Measurements from ENCODE around the gene SLC7A11. TPM values are rescaled to one million over a fixed set of nuclear protein-coding genes. Genes with fewer than 3 reads are reported as not detected.

The SLC7A11 gene
- total RNA-seq, 3 donors from 2014 or later = 0.16 to 1.9 (median 1.3) TPM

DNA sequence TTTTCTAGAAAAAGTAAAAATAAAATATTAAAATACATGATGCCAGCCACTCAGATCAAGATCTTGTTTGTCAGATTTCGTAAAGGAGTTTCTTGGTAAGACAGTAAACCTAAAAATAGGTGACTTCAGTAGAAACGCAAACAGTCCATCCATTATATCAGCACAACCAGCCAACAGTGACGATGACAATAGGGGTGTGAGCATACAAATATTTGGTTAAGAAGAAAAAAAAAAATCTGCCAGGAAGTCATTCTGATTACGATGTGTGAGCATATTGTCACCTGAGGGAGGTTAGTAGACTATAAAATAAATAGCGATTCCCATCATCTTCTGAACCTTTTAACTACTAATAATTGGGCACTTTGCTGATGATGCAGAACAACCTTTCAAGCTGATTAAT, 37.6 kb downstream of the SLC7A11 start:
- DNase-seq (ENCODE audit: low spot score in 2 of 2) = no peak
- no peak overlapping the region for H3K27ac ChIP-seq
- no peaks in the 10 kb centered on the region for H3K27me3 ChIP-seq
- H3K4me3 ChIP-seq = no peak overlapping the region
- TF ChIP-seq POLR2A (IDR thresholded peaks at IDR 0.05) = no peak
- no peak for TF ChIP-seq POLR2AphosphoS5 (IDR thresholded peaks at IDR 0.05)
- TF ChIP-seq, protein P1, sequence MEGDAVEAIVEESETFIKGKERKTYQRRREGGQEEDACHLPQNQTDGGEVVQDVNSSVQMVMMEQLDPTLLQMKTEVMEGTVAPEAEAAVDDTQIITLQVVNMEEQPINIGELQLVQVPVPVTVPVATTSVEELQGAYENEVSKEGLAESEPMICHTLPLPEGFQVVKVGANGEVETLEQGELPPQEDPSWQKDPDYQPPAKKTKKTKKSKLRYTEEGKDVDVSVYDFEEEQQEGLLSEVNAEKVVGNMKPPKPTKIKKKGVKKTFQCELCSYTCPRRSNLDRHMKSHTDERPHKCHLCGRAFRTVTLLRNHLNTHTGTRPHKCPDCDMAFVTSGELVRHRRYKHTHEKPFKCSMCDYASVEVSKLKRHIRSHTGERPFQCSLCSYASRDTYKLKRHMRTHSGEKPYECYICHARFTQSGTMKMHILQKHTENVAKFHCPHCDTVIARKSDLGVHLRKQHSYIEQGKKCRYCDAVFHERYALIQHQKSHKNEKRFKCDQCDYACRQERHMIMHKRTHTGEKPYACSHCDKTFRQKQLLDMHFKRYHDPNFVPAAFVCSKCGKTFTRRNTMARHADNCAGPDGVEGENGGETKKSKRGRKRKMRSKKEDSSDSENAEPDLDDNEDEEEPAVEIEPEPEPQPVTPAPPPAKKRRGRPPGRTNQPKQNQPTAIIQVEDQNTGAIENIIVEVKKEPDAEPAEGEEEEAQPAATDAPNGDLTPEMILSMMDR (IDR thresholded peaks at IDR 0.05) = no peak
- H3K9me3 ChIP-seq = no peaks in the 10 kb centered on the region
- H3K4me1 ChIP-seq = no peaks in the 10 kb centered on the region
- intact Hi-C loops (cut with DNase I; ENCODE audit: low total_unique reads) = no loop called here
- H3K36me3 ChIP-seq = no peaks in the 10 kb centered on the region

- no peaks in the 10 kb centered on the region for H3K27me3 ChIP-seq
- TF ChIP-seq POLR2A (IDR thresholded peaks at IDR 0.05) (no peak), POLR2AphosphoS5 (IDR thresholded peaks at IDR 0.05) (no peak)
- TF ChIP-seq, protein P1 (IDR thresholded peaks at IDR 0.05) = no peak
- H3K27ac ChIP-seq = no peak overlapping the region
- no peaks in the 10 kb centered on the region for H3K4me1 ChIP-seq
- H3K4me3 ChIP-seq = no peak overlapping the region
- H3K9me3 ChIP-seq = no peaks in the 10 kb centered on the region
- DNase-seq (ENCODE audit: low spot score in 2 of 2) = no peak
- intact Hi-C loops (cut with DNase I; ENCODE audit: low total_unique reads) = no loop called here
- H3K36me3 ChIP-seq = no peaks in the 10 kb centered on the region
These were observed 39.5 kb downstream of the SLC7A11 start for GRCh38 chr4:138202686-138203085.

- TF ChIP-seq POLR2A (IDR thresholded peaks at IDR 0.05) = no peak
- no peak for TF ChIP-seq POLR2AphosphoS5 (IDR thresholded peaks at IDR 0.05)
- TF ChIP-seq, protein P1 (IDR thresholded peaks at IDR 0.05) = no peak
- Histone ChIP-seq H3K36me3 (no peaks in the 10 kb centered on the region), H3K27me3 (no peaks in the 10 kb centered on the region), H3K4me1 (no peaks in the 10 kb centered on the region), H3K27ac (no peak overlapping the region), H3K9me3 (no peaks in the 10 kb centered on the region), H3K4me3 (no peak overlapping the region)
- intact Hi-C loops (cut with DNase I; ENCODE audit: low total_unique reads) = no loop called here
- DNase-seq (ENCODE audit: low spot score in 2 of 2) = no peak
These were observed 41.9 kb downstream of the SLC7A11 start for GRCh38 chr4:138200236-138200590.

DNA sequence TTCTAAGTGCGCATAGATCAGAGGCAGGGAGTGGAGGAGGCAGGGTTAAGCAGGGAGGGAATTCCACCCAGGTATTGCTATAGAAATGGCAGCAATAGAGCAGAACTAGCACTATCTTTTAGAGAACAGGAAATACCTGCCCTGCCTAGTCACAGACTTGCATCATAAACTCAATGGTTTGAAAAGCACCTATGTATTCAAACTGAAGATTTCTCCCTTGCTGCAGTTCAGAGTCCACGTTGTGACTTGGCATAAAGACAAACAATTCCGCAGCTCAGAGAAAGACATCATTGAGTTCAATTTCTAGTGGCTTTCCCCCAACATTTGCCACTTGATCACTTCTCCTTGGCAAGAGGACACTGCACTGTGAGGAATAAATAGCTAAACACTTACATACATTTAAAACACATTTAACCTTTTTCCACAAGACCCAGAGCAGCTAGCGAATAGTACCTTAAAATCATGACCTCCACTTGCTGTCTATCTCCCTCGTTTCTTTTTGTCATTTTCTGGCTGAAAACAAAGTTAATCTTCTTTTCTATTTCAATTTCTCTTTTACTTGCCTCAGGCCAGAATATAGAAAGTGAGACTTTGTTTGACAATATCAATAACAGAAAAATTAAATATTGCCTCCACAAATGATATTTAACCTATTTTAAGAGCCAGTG, 42.4 kb downstream of the SLC7A11 start:
- Histone ChIP-seq H3K4me3 (no peak overlapping the region), H3K9me3 (no peaks in the 10 kb centered on the region), H3K27ac (no peak overlapping the region), H3K36me3 (no peaks in the 10 kb centered on the region), H3K27me3 (no peaks in the 10 kb centered on the region), H3K4me1 (no peaks in the 10 kb centered on the region)
- no peak for DNase-seq (ENCODE audit: low spot score in 2 of 2)
- TF ChIP-seq POLR2A (IDR thresholded peaks at IDR 0.05) = no peak
- TF ChIP-seq, protein P1 (IDR thresholded peaks at IDR 0.05) = no peak
- no peak for TF ChIP-seq POLR2AphosphoS5 (IDR thresholded peaks at IDR 0.05)
- intact Hi-C loops (cut with DNase I; ENCODE audit: low total_unique reads) = no loop called here

GRCh38 chr4:138196153-138196552, 46.0 kb downstream of the SLC7A11 start:
- TF ChIP-seq POLR2AphosphoS5 (IDR thresholded peaks at IDR 0.05) = no peak
- TF ChIP-seq POLR2A (IDR thresholded peaks at IDR 0.05) = no peak
- TF ChIP-seq, protein P1 (IDR thresholded peaks at IDR 0.05) = no peak
- H3K4me1 ChIP-seq = no peaks in the 10 kb centered on the region
- intact Hi-C loops (cut with DNase I; ENCODE audit: low total_unique reads) = no loop called here
- DNase-seq (ENCODE audit: low spot score in 2 of 2) = no peak
- H3K36me3 ChIP-seq = no peaks in the 10 kb centered on the region
- H3K9me3 ChIP-seq = no peaks in the 10 kb centered on the region
- H3K27ac ChIP-seq = no peak overlapping the region
- no peak overlapping the region for H3K4me3 ChIP-seq
- no peaks in the 10 kb centered on the region for H3K27me3 ChIP-seq
